HG03045 (cell line): ENCODE results near the gene CCDC85C.

Experiments used
- ATAC-seq: cut with Tn5 transposase; IDR thresholded peaks from one replicate; pipeline ENCODE4 v1.9.1; 2021; ENCODE audit warnings: mild to moderate bottlenecking, moderate library complexity; ENCODE audit not compliant: unreplicated experiment

CCDC85C gene

GRCh38 chr14:99544991-99545390, 59.0 kb downstream of the CCDC85C start:
- no peak for ATAC-seq

DNA sequence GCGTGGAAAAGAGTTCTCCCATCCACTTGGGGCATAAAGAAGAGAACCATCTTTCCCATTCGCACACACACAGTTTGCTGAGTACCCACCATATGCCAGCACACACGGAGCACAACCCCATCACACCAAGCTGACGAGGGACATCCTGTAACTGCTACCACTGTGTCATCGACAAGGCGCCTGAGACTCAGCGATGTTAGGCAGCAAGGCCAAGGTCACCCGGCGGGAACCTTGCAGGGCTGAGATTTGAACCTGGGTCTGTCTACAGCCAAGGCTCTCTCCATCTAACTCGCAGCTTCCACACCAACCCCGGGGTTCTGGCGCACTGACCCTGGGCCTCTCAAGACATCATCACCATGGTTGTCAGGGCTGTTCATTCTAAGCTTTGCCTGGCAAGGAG, 60.0 kb downstream of the CCDC85C start:
- no peak for ATAC-seq

- no peak for ATAC-seq
Measured at GRCh38 chr14:99543370-99543769, 60.6 kb downstream of the CCDC85C start.

GRCh38 chr14:99542566-99542965, 61.4 kb downstream of the CCDC85C start:
- no peak for ATAC-seq

GRCh38 chr14:99541677-99542470, 62.1 kb downstream of the CCDC85C start:
- ATAC-seq = no peak

DNA sequence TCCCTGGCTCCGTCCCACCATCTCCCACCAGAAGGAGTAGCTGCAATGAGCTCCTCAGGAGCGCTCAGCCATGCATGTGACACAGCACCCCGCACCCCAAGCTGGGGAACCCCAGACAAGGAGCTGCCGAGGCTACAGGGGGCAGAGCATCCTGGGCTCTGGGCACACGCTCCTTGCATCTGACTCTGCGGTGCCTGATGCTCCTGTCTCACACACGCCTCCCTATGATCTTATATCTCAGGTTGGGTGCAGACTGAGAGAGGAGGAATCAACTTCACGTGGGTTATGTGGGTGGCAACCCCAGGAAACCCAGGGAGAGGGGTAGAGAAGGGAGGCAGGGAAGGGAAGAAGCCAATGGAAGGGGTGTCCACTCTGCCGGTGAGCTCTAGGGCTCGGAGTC, 62.8 kb downstream of the CCDC85C start:
- no peak for ATAC-seq

DNA sequence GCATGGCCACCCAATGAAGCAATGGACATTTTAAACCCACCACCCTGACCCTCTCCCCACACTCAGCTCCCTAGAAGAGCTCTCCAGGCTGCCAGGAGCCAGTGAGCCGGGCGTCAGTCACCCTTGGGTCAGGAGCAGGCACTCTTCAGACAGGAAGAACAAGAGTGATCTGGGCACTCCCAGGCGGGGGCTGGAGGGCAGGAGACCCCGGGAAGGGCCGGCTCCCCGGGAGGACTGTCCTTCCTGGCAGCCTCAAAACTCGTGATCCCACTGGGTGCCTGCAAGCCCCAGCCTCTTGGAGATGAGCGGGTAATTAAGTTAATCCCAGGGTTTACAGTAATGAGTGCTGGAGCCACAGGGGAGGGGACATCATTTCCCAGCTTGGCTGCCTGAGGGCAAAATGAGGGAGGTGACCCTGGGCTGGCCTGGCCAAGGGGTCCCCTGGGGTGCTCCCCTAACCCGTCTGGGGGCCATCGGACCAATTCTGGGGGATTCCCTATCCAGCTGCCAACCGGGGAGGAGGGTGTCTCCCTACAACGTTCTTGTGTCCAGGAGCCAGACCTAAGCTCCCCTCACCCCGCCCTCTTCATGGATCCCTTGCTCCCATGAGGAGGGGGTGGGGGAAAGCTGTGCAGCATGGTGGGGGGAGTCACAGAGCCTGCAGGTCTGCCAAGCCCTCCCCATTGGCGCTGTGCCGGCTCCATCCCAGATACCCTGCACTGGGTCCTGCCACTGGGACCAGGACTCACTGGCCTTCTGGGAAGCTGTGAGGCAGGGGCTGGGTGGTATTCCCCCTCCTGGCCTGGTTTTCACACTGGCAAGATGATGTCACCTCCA, 63.6 kb downstream of the CCDC85C start:
- ATAC-seq = no peak

- ATAC-seq = no peak
Measured at GRCh38 chr14:99539491-99539890, 64.5 kb downstream of the CCDC85C start.

DNA sequence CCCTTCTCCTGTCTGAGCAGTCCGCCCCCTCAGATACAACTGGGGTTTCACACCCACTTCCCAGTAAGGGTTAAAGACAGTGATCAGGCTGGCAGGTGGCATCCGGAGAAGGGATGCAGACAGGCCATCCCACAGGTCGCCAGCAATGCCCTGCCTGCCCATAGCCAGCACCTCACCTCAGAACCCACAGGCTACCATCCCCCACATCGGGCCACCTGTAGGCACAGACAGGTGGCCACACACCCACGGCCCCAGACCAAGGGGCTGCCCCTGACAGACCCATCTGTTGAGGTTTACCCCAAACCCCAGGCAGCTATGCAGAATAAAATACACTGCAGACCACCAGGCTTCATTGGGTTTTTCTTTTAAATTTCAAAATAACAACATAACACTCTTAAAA, 65.3 kb downstream of the CCDC85C start:
- ATAC-seq = no peak

DNA sequence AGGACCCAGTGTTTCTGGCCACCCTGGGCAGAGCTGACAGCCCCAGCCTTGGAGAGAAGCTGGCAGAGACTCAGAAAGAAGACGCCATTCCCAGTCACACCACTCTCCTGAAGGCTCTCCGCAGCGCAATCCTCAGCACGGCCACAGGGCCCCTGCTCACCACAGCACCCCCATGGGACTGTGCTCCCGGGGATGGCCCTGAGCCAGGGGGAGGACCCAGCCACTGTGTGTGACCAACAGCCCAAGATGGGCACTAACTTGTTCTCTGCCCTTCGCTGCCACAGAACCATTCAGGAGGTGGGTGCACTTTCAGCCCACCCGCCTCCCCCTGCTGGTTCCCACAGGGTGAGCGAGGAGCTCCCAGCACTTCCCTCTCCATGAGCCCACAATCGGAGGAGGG, 65.7 kb downstream of the CCDC85C start:
- no peak for ATAC-seq

DNA sequence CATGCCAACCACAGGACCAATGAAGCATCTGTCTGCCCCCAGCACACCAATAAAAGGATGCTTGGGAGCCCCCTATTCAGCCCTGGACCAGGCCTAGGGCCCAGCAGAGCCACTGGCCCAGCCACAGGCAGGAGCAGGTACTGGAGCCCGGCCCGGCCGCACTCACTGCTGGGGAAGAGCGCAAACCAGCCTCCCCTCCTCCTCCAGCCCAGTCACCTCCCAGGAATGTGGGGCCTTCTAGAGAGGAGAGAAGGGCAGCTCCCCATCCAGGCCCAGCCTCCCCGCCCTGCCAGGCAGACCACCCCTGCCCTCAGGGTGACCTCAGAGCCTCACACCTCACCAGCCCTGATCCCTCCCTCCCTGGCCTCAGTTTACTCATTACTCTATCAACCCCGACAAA, 66.6 kb downstream of the CCDC85C start:
- ATAC-seq = no peak

- no peak for ATAC-seq
Measured at GRCh38 chr14:99535908-99536778, 67.9 kb downstream of the CCDC85C start.

- no peak for ATAC-seq
Measured at GRCh38 chr14:99535448-99535847, 68.6 kb downstream of the CCDC85C start.

DNA sequence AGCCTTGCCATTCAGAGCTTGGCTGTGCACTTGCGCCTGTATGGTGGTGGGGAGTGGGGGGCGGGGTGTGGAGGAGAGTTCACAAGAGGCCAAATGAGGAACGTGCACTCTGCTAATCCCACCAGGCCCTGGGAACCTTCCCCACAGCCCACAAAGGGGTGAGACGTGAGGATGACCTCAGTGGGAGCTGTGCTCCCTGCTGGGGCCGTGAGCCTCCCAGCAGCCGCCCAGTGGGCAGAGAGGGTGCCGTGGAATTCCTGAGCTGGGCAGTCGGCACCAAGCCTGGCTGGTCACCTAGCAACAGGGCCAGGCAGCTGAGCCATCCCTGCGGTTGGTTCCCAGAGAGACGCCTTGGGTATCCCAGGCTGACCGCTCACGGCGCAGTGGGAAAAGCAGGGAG, 69.1 kb downstream of the CCDC85C start:
- ATAC-seq = no peak

- no peak for ATAC-seq
Measured at GRCh38 chr14:99534333-99534732, 69.7 kb downstream of the CCDC85C start.

GRCh38 chr14:99532310-99532709, 71.7 kb downstream of the CCDC85C start:
- no peak for ATAC-seq

DNA sequence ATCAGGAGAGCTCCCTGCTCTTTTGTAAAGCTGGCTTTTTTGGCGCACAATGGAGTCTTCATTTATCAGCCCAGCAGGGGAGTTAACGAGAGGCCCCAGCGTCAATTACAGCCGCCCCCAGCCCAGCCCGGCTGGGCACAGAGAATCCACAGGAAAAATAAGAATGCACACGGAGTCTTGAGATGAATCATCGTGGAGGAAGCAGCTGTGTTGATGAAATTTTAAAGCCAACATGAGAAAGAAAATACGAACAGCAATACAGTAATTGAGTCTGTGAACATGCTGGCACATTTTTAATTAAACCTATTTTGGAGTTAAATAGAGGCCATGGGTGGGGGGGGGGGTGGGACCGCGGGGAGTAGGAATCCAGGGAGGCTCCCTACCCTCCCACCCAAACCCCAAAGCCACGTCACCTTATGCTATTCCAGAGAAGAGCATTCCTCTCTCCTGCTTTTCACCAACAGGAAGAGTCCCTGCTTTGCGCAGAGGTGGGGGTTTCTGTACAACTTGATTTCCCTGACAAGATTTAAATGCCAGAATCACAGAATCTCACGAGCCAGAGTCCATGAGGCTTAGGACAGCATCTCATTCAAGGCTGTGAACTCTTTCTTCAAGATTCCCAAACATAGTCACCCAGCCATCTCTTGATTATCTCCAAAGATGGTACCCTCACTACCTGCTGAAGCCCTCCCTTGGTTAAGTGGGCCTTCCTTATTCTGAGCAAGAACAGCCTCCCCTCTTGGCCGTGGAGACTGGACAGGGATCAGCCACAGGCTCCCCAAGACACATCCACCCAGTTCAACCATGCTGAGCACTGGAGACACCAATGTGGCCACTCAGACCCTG, 72.5 kb downstream of the CCDC85C start:
- no peak for ATAC-seq

DNA sequence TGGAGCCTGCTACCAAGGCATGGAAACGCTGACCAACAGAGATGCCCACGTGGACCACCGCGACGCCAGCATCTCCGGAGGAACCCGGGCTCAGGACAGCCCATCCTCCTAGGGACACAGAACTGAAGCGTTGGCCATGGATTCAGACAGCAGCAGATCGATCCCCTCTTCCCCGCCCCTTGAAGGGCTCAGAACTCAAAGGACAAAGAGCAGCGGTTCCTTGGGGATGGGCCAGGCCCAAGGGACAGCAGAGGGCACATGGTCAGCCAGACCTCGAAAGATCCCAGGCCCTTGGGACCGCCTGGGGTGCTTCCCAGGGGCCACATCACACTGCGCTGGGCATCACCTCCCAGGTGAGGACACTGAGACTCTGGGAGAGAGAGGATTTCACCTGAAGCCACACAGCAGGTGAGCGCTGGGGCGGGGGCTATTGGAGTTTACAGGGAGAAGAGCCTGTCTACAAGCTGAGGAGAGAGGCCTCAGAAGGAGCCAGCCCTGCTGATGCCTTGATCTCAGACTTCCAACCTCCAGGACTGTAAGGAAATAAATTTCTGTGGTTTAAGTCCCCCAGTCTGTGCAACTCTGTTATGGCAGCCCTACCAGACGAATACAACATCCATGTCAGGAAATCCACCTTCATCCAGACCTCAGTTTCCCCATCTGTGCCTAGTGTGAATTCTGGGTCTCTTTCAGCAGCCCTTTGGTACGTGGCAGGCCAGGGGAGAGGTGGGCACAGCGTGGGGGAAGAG, 73.4 kb downstream of the CCDC85C start:
- no peak for ATAC-seq

DNA sequence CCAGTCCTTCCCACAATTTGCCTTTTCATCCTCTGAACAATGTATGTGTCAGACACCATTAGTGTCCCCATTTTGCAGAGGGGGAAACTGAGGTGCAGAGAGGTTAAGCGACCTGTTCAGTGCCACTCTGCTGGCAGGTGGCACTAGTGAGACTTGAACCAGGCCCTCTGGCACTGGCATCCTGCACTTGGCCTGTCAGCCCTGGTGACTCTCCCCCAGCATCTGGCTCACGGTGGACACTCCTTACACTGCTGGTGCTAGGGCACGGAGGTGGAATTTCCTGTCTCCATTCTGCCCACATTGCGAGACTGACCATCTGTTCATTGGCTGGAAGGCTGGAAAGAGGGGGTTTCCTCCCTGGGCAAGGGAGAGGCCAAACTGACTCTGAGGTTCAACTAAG, 74.1 kb downstream of the CCDC85C start:
- no peak for ATAC-seq
